HG02938 (cell line): ENCODE results near the gene LIMK1.
"Not testable (repeated sequence)": the region's sequence is repeated elsewhere in the genome, so short reads cannot be mapped to it uniquely, and the experiment has no call there.

ENCODE experiments used
- ATAC-seq: cut with Tn5 transposase; IDR thresholded peaks from one replicate; pipeline ENCODE4 v1.9.1; 2021; ENCODE audit warnings: mild to moderate bottlenecking, moderate library complexity; ENCODE audit not compliant: unreplicated experiment

LIMK1 gene

DNA sequence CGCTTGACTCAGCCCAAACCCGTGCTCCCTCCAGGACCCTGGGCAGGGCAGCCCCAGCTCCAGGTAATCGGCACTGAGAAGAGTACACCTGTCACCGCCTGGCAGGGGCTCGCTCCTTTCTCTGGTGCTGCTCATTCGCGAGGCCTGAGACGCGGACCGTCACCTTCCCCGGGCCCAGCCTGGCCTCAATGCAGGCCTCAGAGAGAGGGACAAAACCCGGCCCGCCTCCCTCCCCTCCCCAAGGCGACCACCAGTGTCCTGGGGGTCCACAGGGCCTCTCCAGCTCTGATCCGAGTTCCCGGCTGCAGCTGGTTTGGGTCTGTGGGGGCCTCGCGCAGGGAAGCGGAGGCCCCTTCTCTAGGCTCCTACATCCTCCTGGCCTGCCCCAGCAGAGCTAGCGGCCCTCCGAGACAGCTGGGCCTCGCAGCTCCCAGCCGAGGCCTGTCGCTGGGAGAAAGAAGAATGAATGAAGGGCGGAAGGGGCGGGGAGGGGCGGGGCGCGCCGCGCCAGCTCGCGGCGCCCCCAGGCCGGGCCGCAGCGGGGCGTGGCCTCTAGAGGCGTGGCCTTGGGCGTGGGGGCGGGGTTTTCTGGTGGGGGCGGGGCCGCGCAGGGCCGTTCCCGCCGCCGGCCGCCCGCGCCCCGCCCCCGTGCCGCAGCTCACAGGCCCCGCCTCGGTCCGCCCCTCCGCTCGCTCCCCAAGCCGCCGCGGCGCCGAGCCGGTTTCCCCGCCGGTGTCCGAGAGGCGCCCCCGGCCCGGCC is at the start of gene LIMK1:
TSS of gene LIMK1 (plus strand) at position 688 of the 760 bp plus-strand sequence. CDS start 187 bp downstream, outside the sequence.
- ATAC-seq = peak; percentile 58

DNA sequence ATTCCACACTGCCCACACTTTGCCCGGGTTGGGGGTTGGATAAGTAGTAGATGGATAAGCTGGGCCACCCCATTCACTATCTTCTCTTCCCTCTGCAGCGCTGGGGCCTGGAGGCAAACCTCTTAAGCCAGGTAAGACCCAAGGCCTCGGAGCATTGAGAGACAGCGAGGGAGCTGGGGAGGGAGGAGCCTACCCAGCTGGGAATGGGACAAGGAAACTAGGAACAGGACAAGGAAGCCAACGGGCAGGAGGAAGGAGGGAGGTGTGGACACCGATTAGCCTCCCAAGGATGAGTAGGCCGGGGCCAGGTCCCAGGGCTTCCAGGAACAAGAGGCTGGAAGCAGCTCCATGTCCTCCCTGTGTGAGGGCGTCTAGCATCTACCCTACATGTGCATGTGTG is 46.0 kb upstream of the LIMK1 start:
- no peak for ATAC-seq

DNA sequence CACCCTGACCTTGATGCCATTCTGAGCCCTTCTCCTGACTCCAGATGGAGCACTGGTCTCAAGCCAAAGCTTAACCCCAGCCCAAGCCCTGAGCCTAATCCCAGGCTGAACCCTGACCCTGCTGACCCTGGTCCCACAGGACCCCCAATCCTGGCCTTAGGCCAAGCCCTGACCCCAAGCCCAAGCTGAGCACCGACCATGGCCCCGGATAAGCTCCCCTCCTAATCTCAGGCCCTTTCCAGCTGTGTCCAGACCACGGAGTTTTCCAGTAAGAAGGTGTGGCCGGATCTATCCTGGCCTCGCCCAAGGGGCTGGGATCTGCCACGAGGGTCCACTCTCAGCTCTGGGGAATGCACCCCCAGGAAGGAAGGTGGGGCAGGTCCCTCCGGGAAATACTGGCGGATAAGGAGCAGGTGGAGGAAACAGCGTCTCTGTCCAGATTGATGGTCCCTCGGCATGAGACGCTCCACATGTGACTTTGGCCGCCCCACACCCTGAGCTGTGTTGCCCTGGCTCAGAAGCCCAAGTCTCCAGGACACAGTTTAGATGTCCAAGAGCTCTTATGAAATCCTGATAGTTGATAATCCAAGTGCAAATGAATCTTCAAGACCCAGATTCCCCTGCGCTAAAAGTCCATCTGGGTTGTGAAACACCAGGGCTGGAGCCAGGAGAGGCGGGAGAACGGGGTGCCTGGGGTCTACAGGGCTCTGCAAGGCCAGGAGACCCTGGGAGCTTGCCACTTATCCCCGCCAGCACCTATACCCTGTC is 45.2 kb upstream of the LIMK1 start:
- ATAC-seq = no peak

DNA sequence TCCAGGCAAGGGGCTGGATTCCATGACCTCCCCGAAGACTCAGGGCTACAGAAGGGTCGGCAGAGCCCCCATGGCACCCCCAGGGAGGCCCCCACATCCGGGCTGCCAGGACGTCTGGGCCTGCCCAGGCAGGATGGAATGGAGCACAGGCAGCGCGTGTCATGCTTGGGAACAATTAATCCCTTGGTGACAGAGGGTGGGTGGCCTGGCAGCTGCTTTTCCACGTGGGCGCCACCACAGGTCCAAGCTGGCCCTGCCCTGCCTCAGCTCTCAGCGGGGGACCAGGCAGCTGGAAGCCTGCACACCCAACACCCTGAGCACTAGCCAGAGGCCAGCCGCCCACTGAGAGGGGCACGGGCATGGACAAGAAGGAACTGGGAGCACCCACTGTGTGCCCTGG is 44.3 kb upstream of the LIMK1 start:
- no peak for ATAC-seq

DNA sequence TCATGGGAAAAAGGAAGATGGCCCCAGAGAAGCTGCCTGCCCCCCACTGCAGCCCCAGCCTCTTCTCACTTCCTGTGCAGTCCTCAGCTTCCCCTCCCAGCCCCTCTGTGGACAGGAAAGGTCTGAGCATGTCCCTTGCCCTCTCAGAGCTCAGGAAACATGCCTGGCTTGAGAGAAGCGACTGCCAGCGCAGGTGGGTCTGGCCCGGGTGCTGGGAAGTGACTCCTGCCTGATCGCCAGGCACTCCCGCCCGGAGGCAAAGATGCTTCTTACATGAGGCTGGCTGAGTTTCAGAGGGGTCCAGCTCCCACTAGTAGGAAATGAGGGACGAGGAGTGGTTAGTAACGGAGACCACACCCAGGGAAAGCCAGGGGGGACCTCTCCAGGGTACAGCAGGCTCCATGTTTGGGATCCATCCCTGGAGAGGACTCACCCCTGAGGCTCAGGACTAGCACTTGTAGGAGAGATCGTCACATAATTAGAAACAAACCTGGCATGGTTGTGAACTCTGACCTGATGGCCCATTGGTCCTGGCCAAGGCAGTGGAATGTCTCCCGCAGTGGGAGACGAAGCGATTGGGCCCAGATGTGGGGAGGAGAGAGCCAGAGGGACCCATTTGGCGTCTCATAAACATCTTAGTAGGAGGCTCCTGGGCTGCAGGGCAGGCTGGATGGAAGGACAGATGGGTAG is 43.4 kb upstream of the LIMK1 start:
- no peak for ATAC-seq

DNA sequence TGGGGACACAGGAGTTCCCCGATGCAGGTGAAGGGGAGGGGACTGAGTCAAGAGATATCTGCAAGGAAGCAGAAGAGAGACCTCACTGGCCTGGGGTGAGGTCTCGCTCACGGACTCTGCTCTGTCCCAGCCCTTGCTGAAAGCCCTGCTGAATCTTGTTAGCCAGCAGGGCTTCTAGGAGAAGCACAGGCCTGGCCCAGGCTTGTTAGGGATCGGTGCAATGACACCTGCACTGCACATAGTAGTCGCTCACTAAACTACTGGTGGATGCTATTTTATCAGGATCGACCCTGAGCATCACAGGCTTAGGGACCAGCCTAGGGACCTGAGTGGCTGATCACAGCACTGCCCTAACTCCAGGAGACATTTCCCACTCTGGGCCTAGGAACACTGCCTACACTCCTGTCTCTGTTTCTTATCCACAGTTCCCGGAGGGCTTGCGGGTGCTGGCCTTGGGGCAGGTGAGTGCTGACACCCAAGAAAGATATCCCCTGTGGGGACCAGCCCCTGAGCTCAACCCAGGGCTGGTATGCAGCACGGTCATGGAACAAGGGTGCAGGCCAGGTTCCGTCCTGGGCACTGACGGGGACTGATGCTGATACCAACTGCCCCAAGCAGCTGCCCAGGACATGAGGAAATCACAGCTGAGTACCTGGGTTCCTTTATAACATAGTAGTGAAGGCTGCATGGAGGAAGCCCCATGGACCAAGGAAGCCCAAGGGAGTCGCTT is 42.6 kb upstream of the LIMK1 start:
- no peak for ATAC-seq

DNA sequence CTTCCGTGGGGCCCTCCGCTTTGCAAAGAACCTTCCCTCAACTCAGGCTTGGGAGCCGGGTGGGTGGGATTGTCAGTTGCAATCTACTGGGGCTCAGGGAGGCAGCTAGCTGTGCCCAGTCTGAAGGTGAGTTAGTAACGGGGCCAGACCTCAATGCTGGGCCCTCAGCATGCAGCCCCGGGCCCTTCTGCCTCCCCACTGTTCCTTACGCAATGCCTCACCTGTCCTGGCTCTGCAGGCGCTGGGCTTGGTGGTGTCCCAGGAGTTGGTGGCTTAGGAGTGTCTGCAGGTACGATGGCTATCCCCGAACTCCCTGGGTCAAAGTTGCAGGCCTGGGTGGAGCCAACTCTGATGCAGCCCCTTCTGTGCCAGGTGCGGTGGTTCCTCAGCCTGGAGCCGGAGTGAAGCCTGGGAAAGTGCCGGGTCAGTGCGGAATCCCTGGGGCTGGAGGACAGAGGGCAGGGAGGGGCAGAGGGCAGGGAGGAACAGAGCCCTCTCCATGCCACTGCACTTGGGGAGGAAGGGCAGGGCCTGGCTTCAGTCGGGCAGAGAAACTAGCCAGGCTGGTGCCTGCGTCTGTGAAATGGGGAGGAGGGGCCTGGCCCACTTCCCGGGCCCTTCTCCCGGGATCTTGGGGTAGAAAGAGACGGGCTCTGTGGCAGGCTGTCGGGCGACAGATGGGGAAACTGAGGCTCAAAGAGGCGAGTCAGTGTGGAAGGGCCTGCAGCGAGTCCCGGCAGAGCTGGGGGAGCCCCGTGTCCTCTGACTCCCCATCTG is 40.7 kb upstream of the LIMK1 start:
- ATAC-seq = no peak

DNA sequence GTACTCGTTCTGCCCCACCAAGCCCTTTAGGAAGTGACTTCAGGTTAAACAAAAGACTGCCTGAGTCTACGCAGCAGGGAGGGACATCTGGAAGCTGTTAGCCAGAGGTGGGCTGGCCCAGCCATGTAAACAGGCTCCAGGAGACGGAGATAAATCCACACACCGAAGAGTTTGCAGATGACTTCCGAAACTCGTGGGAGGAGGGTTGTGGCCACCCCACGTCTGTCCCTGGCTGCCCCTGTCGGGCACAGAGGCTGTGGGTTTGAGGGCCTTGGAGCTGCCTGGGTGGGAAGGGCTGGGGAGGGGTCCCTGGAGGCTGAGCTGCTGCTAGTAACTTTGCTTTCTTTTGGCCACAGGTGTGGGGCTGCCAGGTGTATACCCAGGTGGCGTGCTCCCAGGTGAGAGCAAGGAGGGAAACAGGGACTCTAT is 40.1 kb upstream of the LIMK1 start:
- ATAC-seq = no peak

DNA sequence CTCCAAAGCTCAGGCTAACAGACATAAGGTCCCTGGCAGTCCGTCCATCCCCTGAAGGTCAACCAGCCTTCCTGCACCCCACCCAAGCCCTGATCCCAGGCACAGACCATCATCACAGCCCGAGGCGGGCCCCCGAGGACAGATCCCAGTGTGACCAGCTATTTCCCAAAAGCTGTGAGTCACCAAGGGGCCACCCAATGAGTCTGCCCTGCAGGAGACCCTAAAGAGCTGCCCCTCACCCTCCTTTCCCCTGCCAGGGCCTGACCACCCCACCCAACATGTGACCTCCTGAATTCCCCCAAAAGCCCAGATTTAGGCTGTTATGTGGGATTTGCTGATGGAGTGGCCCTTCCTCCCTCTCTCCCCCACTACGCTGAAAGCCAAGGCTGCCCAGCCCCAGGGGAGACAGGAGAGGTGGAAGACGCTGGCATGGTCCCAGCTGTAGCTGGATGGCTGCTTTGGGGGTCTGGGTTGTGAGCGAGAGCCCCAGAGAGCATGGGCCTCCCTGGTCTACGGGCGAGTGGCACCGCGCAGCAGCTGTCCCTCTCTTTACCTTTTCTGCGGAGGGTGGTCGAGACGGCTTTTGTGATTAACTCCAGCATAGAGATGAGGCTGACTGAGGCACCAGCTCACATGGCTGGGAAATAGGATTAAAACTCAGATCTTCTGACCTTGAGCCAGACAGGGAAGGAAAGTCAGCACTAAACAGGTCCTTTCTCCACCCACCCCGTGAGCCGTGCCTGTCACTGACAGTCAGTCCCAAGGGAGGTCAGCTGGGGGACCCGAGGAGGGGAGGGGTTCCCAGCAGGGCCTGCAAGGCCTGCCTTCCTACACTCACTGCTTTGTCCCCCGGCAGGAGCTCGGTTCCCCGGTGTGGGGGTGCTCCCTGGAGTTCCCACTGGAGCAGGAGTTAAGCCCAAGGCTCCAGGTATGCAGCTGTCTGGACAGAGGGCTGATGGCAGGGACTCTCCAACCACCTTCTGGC is 38.9 kb upstream of the LIMK1 start:
- no peak for ATAC-seq

DNA sequence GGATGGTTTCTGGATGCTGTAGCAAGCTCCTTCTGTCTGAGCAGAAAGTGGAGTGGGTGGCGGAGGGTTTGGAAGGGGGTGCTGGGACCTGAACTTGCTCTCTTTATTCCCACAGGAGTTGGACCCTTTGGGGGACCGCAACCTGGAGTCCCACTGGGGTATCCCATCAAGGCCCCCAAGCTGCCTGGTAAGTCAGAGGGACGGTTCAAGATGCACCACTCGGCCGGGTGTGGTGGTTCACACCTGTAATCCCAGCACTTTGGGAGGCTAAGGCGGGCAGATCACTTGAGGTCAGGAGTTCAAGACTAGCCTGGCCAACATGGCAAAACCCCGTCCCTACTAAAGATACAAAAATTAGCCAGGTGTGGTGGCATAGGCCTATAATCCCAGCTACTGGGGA is 37.0 kb upstream of the LIMK1 start:
- not testable (repeated sequence) for ATAC-seq

DNA sequence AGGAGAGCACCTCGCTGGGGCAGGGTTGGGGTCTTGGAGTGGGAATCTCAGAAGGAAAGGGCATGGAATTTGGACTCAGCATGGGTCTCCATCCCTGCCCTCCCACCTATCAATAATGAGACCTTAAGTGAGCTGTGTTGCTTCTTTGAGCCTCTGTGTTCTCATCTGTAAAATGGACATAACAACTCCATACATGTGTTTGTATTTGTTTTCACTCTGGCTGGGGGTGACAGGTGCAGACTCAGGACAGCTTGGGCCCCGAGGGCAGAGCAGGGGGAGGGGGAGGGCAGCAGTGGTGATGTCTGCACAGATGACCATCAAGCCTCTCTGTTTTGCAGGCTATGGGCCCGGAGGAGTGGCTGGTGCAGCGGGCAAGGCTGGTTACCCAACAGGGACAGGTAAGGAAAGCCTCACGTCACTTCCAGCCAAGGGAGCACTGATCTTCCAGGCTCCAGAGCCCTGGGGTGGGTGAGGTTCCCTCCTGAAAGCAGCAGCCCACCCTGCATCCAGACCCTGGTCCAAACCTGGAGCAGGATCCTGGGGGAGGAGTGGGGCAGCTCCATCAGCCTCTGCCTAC is 35.7 kb upstream of the LIMK1 start:
- ATAC-seq = no peak

DNA sequence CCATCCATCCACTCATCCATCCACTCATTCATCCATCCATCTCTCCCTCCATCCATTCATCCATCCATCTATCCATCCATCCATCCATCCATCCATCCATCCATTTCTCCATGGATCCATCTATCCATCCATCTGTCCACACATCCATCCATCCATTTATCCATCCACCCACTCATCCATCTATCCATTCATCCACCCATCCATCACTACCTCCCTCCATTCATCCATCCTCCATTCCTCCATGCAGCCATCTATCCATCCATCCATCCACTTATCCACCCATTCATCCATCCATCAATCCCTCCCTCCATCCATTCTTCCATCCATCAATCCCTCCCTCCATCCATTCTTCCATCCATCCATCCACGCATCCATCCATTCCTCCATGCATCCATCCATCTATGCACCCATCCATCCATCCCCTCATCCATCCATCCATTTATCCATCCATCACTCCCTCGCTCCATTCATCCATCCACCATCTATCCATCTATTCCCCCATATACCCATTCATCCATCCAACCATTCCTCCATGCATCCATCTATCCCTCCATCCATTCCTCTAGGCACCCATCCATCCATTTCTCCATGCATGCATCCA is 34.5 kb upstream of the LIMK1 start:
- no peak for ATAC-seq

DNA sequence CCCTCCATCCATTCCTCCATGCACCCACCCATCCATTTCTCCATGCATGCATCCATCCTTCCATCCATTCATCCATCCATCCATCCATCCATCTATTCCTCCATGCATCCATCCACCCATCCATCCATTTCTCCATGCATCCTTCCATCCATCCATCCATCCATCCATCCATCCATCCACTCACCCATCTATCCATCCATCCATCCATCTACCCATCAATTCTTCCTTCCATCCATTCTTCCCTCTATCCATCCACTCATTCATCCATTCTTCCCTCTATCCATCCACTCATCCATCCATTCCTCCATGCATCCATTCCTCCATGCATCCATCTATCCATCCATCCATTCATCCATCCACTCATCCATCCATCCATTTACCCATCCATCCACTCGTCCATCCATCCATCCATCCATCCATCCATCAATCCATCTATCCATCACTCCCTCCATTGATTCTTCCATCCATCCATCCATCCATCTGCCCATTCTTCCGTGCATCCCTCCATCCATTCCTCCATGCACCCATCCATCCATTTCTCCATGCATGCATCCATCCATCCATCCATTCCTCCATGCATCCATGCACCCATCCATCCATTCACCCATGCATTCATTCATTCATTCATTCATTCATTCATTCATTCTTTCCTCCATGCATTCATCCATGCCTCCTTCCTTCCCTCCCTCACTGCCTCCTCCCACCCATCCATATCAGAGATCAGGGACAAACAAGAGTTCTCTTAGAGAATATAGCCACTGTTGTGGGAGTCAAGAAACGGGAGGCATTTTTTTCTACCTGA is 33.4 kb upstream of the LIMK1 start:
- no peak for ATAC-seq

DNA sequence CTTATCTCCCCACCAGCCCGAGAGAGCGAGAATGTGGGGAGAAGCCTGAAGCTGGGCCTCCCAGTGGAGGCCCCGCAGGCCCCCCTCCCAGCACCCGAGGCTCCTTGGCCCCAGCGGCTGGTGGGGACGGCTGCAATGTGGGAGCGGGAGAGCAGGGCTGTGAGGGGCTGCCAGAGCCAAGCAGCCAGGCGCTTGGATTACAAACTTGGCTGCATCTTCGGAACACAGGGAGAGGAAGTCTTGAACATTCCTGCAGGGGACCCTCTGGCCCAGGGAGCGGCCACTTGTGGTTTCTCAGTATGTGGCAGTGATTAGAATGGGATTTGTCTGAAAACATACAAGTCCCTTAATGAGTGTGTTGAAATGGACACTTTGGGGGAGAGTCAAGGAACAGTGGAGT is 32.4 kb upstream of the LIMK1 start:
- ATAC-seq = no peak

DNA sequence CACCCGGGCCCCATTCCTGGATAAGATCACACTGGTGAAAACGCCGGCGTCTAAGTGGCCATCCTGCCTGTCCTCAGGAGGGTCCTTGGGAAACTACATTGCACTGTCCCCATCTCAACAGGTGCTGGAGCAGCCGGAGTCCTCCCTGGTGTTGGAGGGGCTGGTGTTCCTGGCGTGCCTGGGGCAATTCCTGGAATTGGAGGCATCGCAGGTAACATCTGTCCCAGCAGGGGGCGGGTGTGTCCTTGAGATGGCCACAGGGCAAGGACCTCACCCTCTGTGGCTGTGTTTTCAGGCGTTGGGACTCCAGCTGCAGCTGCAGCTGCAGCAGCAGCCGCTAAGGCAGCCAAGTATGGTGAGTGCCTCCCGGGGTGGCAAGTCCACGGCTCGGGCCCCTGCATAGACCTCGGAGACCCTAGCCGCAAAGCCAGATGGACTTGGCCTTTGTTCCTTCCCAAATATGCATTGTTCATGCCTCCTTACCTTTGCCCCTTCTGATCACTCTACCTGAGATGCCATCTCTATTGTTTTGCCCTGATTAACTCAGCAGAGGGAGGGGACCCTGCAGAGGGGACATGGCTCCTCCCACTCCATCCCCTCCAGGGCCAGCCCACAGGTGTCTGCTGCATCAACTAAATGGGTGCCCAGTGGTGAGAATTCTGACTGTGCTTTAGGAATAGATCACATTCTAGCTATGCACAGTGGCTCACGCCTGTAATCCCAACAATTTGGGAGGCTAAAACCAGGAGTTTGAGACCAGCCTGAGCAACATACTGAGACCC is 31.8 kb upstream of the LIMK1 start:
- ATAC-seq = no peak

DNA sequence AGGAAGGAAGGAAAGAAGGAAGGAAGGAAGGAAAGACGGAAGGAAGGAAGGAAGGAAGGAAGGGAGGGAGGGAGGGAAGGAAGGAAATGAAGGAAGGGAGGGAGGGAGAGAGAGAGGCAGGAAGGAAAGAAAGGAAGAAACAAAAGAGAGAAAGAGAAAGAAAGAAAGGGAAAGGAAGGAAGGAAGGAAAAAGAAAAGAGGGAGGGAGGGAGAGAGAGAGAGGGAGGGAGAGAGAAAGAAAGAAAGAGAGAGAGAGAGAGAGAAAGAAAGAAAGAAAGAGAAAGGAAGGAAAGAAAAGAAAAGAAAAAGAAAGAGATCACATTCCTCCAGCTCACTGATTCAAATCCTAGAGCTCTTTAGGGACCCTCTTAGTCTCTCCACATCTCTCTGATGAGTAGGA is 31.0 kb upstream of the LIMK1 start:
- ATAC-seq = no peak
